Stimulated activated CD8-positive, alpha-beta memory T cell treated with anti-CD3 and anti-CD28 coated beads, Interleukin-4, amount 100 ng/mL, for 48 hours (primary cell): Measurements from ENCODE around the gene C6.
"Not testable (repeated sequence)": the region's sequence is repeated elsewhere in the genome, so short reads cannot be mapped to it uniquely, and the experiment has no call there.

Source experiments
- DNase-seq: peaks from one replicate; pipeline ENCODE4 v3.0.0-alpha.2; 2020

The C6 gene

DNA sequence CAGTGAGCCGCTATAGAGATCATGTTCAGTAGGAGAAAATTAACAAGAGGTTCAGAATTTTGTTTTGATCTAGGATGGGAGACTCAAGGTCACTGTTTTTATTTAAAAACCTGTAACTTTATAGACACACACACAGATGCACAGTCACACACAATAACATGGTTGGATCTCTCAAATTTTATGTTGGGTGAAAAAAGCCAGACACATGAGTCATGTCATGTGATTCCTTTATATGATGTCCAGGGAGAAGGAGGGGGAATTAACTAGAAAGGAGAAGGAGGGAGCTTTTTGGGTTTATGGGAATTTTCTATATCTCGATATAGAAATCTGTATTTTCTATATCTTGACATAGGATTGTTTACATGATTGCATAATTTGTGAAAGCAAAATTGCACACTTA is 17.1 kb downstream of the C6 start:
- DNase-seq, result no peak

DNA sequence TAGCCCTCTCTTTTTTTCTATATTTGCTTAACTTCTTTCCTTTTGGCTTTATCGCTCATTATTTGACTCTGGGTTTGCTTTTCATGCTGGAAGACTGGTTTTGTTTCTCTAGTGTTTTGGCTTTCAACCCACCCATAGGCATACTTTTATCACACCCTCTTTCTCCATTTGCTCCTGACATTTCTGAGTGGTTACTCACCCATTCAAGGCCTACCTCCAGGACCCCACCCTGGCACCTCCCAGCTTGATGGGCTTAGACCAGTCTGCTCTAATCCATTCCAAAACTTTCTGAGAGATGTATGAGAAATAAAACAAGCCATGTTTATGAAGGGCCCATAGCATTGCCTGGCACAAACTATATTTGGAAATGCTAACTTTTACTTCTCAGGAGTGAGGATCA is 18.1 kb downstream of the C6 start:
- no peak for DNase-seq

DNA sequence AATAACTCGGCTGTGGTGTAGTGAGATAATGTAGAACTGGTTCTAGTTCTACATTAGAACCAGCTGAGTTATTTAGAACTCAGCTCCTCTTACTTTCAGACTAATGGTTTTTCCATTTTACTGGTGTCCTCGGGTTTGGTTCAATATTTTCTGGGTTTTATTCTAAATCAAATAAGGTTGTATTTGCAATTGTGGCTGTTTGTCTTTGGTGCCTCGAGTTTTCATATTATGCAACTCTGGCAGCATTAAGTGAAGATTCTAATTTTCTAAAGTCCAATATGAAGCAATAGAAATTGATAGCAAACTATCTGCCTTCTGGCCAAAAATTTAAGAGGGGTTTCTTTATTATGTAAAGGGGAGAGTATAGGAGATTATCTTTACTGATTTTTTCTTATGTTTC is 19.0 kb downstream of the C6 start:
- no peak for DNase-seq

DNA sequence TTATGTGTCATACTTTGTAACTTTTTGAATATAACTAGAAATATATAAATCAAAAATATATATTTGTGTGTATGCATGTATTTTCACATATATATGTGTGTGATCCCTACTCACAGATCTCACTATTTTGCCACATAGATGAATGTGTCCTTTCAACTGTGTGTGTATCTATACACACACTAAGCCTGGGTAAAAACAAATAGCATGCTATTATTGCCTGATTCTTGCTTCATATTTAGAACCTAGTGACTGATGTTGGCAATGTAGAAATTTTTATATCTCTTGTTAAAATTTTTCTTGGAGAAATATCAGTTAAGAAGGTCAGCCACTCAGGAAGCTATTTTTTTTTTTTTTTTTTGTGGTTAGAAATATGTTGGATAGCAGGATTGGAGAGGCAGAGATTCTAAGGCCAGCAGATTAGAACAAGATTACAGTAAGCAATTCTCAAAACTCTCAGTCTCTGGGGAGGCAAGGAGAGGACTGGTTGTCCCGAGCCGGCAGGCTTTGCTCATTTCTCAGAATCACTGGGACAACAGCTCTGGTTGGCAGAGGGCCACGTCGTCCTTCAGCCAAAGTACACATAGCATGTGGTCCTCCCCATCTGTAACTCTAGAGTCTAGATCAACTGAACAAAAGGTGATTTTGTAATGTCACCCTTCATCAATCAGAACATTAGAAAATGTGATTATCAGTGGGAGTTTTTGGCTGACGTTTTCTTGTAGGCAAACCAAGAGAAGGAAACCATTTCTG is 19.7 kb downstream of the C6 start:
- no peak for DNase-seq

DNA sequence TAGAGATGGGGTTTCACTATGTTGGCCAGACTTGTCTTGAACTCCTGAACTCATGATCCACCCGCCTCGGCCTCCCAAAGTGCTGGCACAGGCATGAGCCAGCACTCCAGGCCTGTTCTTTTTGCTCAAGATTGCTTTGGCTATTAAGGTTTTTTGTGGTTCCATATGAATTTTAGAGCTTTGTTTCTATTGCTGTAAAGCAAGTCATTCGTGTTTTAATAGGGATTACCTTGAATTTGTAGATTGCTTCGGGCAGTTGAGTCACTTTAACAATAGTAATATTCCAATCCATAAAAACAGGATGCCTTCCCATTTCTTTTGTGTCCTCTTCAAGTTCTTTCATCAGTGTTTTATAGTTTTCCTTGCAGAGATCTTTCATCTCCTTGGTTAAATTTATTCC is 22.1 kb downstream of the C6 start:
- no peak for DNase-seq

DNA sequence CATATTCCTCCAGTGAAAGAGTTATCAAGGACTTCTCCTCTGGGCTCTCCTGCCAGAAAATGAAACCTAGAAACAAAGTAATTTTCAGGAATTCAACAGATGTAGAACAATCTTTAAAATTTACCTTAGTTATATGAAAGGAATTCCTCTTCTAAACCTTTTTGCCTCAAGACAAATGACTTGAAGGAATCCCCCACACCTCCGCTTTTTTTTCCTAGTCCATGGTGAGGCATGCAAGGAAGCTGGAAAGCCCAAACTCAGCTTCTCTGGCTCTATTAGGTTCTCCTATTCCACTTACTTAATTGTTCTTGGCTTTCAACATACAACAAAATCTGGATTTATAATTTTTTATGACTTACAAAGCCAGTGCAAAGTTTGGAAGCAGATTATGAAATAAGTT is 27.2 kb downstream of the C6 start:
- no peak for DNase-seq

DNA sequence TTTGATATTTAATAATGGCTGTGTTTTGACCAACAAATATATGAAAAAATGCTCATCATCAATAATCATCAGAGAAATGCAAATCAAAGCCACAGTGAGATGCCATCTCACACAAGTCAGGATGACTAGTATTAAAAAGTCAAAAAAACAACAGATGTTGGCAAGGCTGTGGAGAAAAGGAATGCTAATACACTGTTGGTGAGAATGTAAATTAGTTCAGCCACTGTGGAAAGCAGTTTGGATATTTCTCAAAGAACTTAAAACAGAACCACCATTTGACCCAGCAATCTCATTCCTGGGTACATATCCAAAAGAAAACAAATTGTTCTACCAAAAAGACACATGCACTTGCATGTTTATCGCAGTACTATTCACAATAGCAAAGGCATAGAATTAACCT is 30.0 kb downstream of the C6 start:
- not testable (repeated sequence) for DNase-seq

DNA sequence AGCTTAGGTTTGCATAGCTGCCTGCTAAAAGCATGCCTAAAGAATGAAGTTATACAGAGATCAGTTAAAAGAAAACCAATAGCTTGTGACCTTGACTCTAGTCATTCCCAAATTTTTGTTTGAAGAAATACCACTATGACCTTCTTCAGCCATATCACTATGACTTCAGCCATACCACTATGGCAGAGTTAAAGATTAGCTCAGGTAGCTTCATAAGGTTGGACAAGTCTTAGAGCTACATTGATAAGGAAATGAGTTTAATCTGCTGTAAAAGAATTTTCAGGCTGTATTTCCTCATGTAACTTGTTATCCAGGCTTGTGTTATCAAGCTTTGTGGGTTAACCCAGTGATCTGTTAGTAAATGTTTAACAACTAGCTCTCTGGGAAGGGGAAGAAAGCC is 30.7 kb downstream of the C6 start:
- DNase-seq, result no peak

DNA sequence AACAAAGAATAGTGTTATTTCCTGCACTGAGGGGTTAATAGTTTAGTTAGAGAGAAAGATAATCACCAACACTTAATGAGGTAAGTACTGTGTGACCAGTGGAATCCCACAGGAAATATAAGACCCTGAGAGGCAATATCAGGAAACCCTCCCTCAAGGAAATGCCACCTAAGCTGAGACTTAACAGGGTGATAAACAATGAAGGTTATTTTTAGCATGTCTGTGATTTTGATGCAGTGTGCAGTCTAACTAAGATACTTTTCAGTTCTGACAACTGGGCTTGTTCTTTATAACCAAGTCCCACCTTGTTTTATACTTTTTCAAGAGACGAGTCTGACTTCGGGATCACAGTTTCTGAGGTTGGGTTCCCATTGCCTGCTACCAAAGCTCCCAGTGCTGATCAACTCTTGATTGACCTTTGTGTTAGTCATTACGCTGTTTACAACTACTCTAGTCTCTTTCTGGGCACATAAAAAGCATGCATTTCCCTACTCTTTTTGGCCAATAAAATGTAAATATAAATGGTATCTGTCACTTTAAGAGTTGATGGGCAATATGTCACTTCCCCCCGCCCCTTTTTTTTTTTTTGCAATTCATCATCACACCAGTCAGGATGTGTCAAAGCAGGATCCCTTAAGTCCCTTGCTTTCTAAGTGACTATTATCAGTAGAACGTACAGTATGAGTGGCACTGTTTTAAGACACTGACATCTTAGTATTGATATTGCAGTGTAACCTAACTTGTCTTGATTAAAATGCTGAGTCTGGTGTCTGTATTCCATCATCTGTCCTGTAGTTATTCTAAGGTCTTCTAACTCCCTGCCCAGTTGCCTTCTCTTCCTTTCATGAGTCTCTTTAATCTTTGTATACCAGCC is 31.4 kb downstream of the C6 start:
- no peak for DNase-seq

DNA sequence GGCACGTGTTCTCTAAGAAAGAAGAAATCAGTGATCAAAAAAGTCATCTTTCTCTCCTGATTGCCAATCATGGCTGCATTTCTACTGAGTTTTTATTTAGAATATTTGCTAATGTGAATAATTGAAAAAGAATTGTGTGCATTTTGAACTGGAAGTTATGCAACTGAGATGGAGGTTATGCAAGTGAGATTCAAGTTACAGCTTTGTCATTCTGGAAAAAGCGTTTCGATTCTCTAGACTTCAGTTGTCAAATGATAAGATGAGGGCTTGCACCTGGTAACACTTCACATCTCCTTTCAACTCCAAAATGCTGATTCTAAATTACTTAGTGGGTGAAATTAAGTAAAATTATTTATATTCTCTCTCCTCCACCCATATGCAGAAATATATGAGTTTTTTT is 36.4 kb downstream of the C6 start:
- DNase-seq, result no peak

DNA sequence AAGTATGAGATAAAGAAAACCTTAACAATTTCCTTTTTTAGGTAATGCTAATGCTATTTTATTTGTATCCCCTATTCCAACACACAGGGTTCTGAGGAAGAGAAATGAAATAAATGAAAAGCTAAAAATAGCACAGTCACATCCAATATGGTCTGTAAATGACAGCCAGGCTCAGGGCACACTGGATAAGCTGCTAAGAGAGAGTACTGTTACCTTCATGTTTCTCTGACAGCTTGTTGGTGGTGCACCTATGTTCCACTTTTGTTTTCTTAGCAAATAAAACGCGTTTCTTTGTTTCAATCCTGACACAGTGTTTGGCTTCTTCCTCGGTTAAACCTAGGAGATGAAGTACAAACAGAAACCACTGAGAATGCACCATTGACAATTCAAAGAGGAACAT is 41.3 kb downstream of the C6 start:
- DNase-seq, result no peak

DNA sequence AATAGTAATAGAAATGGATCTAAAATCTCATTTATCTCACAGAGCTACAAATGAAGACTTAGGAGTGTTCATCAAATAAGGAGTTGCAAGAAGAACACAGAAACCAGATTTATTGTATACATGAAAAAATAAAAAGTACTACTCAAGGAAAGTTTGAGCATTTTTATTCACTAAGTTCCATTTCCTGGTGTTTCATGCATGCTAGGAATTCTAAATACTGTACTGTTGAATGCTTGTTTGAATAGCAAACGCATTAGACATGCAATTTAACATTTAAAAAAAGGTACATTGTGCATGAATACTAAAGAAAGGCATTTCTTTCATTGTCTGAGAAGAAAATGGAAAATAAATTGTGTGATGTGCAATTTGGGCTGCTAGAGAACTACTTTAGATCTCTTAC is 52.1 kb downstream of the C6 start:
- DNase-seq, result no peak

DNA sequence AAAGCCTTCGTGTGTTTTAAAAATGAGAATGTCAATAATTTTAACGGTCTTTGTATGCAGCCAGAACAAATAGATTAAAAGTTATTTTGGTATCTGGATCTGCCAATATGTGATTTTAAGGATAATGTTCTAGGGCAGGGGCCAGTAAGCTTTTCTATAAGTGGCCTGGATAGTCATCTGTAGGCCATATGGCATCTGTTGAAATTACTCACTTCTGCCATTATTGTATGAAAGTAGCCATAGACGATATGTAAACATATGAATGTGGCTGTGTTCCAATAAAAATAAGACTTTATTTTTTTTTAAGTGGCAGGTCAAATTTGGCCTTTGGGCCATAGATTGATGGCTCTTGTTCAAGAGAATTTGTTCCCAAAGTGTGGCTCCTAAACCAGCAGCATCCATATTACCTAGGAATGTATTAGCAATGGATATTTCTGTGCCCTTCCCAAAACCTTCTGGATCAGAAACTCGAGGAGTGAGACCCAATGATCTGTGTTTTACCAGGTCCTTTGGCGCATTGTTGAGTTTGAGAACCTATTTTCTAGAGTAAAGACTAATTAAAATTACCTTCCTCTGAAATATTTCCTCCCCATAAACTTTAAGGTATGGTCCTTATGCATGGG is 55.9 kb downstream of the C6 start:
- DNase-seq, result no peak

DNA sequence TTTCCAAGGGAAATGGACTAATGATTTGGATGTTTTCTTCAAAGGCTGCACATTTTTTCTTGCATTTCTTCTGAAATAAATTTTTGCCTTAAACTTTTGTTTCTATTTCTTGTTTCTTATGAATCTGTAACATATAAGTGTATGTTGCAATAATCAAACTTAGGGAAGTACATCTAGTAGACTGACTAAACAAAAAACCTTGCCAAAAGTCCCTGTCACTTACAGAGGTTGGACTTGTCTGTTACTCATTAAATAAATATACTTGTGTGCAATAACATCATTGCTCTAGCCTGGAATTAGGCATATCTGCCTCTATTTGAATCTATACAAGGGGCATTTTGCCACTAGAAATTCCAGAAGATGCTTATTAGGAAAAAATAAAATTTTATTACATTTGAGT is 56.6 kb downstream of the C6 start:
- no peak for DNase-seq

DNA sequence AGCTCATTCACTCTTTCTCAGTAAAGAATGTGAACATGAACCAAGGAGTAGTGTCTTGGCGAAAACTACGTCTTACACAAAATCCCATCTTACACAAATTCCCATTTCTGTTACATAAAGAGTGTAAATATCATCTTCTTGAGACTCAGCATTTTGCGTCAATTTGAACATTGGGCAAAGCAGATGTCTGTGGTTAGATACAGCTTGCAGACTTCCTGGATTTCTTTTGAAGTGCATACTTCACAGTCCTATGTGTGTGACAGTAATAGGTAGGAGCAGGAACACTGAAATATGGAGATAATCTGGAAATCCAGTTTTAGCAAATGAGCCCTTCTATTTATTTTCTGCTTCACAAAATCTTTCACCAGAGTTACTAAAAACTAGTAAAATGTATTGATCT is 58.8 kb downstream of the C6 start:
- no peak for DNase-seq

DNA sequence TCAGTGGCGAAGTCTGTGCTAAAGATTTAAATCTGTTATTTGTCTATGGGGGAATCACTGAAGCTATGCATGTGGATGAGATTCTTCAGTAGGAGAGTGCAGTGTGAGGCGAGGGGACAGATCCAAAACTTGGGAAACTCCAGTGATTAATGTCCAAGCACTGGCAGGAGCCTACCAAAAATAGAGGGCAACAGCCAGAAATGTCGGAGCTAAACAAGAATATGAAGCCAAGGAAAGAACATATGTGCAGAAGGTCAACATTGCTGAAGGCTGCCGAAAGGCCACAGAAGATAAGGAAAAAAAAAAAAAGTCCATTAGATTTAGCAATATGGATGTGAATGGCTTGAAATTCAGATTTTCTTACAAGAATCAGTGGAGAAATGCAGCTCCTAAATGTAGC is 61.8 kb downstream of the C6 start:
- no peak for DNase-seq

DNA sequence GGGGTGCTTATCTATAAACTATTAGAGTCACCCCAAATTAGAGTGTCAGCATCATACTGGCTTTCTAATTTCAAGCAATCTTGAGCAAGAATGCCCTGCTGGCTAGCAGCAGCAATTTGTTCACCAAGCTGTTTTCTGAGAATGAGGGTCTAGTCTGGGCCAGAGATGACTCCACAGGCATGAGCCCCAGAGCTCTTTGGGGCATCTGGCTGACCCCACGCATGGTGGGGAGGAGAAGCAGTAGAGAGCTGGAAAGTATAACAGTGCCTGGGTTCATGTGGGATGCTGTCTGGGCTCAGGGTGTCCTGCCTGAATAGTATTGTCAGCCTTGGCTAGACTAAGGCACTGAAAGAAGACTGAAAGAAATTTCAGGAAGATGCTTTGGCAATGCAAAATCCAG is 64.9 kb downstream of the C6 start:
- no peak for DNase-seq

DNA sequence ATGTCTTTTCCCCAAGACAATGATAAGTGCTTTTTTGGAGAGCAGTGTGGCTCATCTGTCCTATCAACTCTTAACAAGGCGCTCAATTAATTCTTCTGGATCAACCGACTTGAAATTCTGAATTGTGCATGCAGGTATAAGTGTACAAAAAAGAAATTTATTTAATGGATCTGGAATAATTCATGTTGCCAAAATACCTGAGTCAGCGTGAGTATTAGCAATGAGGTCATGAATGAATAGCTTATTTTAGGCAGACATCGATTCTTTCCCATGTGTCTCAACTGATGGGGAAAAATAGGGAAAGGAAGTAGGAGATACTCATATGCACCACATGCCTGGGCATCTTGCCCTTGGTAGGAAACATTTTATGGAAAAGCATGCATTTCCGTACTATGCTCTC is 68.0 kb downstream of the C6 start:
- no peak for DNase-seq

DNA sequence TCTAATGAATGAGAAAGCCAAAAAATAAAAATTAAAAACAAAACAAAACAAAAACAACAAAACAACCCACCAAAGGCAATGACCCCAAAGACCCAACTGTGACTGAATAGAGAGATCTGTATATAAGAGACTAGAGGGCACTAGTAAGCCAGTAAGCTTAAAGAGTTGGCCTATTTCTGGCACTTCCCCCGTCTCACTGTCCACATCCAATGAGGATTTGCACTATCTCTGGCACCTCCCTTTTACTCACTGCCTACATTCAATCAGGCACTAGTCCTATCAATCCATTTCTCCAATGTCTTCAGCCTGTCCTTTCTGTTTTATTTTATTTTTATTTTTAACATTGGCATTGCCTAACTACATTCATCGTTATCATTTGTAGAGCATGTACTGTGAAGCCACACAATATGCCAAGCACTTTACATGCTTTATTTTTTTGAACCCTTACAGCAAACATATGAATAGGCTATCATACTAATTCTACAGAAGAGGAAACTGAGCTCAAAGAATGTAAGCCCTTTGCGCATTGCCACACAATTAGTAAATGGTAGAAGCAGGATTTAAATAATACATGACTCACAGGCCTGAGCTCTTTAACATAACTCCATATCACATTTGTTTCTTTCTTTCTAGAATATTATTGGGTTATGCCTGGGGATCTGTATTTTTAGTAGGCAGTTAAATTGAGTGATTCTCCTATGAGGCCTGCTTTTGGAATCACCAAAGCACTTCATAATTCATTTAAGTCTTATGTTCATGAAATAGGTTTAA is 70.0 kb downstream of the C6 start:
- no peak for DNase-seq

DNA sequence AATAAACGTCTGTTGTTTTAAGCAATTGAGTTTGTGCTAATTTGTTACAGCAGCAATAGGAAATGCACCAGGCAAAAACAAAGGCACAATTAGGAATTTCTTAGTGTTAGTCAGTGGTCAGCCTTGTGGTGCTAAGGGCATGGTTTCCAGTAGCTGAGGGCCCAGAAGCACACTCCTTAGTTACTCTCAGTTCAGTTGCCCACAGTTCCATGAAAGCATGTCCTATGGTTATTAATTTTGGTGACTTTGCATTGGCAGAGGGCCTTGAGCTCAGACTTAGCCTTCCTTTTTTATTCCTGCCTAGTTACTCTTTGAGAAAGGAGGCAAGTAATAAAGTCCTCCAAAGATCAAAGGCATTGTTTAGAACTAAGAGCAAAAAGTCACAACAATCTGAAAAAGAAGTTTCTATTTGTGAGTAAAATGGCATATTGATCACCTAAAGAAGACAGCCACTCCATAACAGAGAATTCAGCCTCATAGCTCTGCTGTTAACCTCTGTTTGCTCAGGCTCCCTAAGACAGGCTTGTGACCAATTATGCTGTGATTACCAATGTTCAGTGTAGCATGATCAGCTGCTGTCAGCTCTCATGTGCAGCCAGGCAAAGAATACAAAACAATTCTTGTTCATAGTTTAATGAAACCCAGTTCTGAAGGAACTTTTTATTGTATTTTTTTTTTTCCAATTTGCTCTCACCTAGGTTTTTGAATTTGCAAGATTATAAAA is 85.2 kb downstream of the C6 start:
- DNase-seq, result no peak

DNA sequence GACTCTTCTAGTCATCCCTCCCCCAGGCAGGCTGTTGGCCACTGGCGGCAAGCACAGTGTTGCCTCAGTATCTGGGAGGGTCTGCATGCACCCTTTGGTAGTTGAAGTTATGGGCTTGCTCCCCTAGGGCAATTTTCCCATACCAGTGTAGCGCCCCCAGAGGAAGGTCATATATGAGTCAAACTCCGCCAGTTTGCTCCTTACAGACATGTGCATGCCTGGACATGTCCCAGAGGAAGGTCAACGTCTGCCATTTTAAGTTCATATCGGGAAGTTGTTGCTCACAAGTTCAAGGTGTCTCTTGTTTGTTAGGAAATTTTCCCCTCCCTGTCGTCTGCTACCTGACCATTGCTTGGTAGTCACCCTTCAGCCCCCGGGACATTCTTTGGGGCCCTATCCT is 90.9 kb downstream of the C6 start:
- DNase-seq, result no peak

DNA sequence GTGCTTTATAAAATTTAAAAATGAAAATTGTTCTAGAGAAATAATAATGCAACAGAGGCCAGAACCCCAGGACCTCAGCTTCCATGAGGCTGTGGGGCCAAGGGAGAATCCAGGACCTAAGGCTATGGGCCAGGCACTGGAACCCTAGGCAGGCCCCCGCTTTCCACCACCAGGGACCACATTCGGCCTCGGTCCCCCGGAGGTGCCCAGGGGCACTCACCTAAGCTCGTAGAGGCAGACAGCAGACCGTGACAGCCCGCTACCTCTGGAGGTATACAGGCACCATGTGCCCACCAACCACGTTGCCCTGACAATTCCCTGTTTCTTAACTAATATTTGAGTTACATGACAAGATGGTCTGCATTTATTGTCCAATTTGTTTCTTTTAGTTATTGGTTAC is 92.7 kb downstream of the C6 start:
- DNase-seq, result no peak

DNA sequence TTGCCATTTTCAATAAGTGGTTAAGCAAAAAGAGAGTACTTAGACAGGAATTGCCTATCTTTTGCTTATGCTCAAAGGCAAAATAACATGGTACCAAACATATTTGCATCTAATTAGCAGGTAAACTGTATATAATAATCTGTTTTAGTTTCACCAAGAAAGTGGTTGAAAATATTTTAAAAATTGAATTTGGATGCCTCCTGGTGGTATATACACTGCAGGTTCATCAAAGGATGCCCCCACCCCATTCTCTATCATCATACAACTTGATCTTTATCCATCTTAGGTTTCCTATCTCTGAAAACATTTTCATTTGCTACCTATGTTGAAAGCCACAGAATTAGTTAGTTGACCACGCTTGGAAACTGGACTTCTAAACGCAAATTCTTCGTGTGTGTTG is 95.2 kb downstream of the C6 start:
- DNase-seq, result no peak
